ENCODE results near the gene PGD.
"Not testable (repeated sequence)": the region's sequence is repeated elsewhere in the genome, so short reads cannot be mapped to it uniquely, and the experiment has no call there.

The PGD gene

DNA sequence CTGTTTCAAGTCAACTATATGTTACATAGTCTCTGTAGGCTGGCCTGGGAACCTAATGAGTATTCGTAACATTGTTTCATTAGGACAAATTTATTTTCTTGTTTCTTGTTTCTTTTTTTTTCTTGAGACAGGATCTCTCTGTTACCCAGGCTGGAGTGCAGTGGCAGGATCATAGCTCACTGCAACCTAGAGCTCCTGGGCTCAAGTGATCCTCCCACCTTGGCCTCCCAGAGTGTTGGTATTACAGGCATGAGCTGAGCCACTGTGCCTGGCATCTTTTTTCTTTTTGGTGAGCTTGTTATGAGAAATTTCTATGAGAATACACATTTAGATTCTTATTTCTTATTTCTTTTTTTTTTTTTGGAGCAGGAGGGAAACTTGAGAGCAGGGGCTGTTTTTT, 38.2 kb downstream of the PGD start:
- no peak for DNase-seq (ENCODE audit: low spot score)

DNA sequence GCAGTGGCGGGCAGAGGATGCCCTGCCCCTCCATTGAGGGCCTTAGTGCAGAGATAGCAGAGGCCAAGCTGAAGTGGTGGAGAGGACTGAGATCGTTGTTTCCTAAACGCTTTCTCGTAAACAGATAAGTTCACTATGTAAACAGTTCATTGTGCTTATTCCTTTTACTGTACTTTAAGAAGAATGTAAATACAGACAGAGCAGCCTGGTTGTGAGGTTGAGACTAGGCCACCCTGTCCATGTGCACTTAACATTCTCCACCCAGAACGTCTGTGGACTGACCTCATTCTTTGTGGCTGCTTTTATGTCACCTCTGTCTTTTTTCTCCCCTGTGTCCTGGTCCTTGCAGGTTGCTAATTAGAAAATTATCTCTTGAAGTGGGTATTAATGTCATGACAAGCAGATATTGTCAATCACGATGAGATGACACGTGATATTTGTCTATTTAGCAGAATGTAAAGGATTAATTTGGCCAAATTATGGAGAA, 39.9 kb downstream of the PGD start:
- no peak for DNase-seq (ENCODE audit: low spot score)

- DNase-seq (ENCODE audit: low spot score): no peak
Observed at GRCh38 chr1:10440305-10440704, 41.4 kb downstream of the PGD start.

- DNase-seq (ENCODE audit: low spot score): no peak
Observed at GRCh38 chr1:10440794-10441193, 41.9 kb downstream of the PGD start.

DNA sequence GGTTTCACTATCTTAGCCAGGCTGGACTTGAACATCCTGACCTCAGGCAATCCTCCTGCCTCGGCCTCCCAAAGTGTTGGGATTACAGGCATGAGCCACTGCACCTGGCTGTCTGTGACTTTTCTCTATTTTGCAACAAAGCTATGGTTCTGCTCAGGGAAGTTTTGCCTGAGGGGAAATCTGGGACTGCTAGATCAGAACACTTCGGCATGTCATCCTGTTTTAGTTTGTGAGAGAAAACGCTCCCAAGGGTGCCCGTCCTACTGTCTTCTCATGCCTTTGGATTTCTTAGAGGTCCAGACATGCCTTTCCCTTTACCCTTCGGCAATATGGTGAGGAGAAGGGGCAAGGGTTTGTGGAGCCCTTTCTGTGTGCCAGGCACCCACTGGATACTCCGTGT, 45.4 kb downstream of the PGD start:
- no peak for DNase-seq (ENCODE audit: low spot score)

- DNase-seq (ENCODE audit: low spot score): no peak
Observed at GRCh38 chr1:10444795-10445397, 46.0 kb downstream of the PGD start.

DNA sequence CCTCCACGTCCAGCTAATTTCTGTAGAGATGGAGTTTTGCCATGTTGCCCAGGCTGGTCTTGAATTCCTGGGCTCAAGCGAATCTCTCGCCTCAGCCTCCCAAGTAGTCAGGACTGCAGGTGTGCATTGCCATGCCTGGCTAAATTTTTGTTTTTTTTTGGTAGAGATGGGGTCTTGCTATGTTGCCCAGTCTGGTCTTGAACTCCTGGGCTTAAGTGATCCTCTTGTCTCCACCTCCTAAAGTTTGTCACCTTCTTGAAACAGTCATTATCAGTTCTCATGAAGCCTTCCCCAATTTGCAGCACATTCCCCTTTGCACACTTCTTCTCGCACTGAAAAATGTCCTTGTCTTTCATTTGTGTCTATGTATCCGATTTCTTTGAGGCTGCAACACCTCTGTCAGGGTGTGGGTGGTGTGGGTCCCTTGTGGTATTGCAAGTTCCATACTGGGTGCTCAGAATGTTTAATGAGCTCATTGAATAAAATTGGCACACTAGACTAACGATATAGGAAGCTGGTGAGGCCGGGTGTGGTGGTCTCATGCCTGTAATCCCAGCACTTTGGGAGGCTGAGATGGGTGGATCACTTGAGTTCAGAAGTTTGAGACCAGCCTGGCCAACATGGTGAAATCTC, 48.0 kb downstream of the PGD start:
- DNase-seq (ENCODE audit: low spot score): no peak

DNA sequence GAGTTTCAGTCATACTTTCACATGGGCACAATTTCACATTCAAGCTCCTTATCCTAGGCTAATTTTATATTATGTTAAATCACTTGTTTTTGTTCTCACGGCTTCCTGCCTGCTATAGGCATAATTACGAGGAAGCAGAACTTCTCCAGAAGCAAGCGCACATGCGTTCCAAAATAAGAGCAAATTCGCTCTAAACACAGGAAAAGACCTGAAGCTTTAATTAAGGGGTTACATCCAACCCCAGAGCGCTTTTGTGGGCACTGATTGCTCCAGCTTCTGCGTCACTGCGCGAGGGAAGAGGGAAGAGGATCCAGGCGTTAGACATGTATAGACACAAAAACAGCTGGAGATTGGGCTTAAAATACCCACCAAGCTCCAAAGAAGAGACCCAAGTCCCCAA, 50.9 kb downstream of the PGD start, which contains the start of gene CORT:
CORT (plus strand) TSS at position 281 of the 400 bp plus-strand sequence. CDS start 193 bp downstream, outside the sequence.
- DNase-seq (ENCODE audit: low spot score): no peak

DNA sequence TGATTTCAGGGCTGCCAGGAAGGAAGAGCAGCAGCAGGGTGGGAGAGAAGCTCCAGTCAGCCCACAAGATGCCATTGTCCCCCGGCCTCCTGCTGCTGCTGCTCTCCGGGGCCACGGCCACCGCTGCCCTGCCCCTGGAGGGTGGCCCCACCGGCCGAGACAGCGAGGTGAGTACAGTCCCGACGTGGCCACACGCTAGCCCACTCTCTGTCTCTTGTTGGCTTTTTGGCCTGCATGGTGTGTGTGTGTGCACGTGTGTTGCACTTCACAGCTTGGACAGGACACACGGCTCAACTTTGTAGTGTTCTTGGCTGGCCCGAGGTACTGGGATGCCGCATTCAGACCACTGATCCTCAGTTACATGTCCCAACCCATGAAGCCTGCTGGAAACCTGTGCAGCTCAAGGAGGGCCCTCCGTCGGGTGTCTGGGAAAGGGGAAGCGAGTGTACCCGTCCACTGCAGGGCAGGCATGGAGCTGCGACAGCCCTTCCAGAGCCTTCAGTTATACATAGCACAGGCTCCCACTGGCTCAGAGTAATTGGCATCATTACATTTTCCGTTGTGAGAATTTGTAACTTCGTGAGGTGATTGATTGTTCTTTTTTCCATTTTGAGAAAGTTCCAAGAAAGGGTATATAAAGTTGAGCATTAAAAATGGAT, 51.4 kb downstream of the PGD start:
- DNase-seq (ENCODE audit: low spot score): no peak

DNA sequence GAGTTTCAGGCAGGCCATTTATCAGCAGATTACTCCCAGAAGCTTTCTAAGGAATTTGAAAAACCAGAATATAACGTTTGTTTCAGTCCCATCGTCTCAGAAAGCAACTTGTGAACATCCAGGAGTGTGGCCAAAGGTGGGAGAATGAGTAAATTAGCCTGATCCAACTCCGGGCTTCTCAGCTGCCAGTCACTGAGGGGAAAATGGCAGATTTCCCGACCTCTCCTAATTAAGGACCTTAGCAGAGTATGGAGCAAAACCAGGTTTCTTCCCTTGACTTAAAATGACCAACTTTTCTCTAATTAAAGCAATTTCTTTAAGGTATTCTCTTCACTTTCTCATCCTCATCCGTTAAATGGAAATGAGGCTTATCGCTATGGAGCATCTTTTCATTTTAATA, 52.0 kb downstream of the PGD start:
- DNase-seq (ENCODE audit: low spot score): no peak

DNA sequence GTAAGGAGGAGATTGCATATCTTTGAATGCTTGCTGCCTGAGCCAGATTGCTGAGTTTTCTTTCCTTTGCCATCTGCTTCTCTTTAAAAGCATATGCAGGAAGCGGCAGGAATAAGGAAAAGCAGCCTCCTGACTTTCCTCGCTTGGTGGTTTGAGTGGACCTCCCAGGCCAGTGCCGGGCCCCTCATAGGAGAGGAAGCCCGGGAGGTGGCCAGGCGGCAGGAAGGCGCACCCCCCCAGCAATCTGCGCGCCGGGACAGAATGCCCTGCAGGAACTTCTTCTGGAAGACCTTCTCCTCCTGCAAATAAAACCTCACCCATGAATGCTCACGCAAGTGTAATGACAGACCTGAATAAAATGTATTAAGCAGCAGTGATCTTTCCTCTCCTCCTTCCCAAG, 52.4 kb downstream of the PGD start:
- peak; percentile 63 for DNase-seq (ENCODE audit: low spot score)

- DNase-seq (ENCODE audit: low spot score): no peak
Observed at GRCh38 chr1:10456048-10456447, 57.2 kb downstream of the PGD start.

- no peak for DNase-seq (ENCODE audit: low spot score)
Observed at GRCh38 chr1:10456661-10457060, 57.8 kb downstream of the PGD start.

- not testable (repeated sequence) for DNase-seq (ENCODE audit: low spot score)
Observed at GRCh38 chr1:10457462-10457861, 58.6 kb downstream of the PGD start.

DNA sequence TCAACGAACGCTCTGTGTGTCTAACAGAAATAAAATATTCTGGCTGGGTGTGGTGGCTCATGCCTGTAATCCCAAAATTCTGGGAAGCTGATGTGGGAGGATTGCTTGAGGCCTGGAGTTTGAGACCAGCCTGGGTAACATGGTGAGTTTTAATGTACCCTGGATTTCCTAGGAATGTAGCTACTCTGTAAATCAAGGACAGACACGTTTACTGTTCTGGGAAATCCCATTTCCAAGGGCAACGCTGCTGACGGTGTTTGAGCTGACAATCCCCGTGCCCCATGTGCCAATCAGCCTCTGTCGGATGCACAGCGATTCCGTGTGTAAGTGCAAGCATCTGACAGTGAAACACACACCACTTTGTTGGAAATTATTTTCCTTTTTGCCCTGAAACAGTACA, 59.0 kb downstream of the PGD start:
- no peak for DNase-seq (ENCODE audit: low spot score)

DNA sequence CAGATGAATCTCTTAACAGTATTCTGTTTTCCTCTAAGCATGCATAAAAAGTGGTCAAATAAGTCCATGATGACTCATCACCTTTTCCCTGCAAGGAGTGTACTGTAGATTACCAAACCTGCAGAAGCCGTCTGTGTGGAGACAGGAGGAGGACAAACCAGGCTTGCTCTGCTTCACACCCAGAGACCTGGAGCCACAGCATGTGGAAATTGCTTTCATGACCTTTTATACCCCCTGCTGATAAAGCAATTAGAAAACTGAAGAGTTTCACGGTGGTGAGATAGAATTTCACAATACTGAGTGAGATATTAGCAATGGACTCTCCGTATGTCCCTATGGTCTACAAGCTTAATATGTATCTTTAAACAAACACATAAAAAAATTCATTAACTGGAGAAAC, 60.3 kb downstream of the PGD start:
- peak; percentile 70 for DNase-seq (ENCODE audit: low spot score)

DNA sequence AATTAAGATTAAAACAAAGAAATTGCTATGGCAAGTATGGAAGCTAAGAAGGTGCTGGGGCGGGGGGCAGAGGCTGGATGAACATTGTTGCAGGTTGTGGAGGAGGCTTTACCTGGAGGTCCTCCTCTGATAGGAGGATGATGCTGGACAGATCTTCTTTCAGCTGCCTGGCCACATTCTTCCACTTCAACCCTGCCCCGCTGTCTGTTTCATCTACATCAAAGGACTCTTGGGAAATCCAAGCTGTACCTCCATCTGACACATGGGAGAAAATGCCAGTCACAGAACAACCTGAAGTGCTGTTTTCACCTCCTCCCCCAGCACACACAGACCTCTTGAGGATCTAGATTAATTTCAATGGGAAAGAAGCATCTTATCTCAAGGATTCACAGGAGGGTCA, 68.2 kb downstream of the PGD start:
- DNase-seq (ENCODE audit: low spot score): no peak

- no peak for DNase-seq (ENCODE audit: low spot score)
Observed at GRCh38 chr1:10470043-10470442, 71.2 kb downstream of the PGD start.
